Type B pancreatic cell (in vitro differentiated cells): ENCODE data around the gene ACOXL. TPM values are rescaled to one million over a fixed set of nuclear protein-coding genes. Genes with fewer than 3 reads are reported as not detected.

Experiments
- DNase-seq: peaks from one replicate; pipeline ENCODE4 v3.0.0; 2021; ENCODE audit warnings: mixed read lengths; ENCODE audit not compliant: unreplicated experiment; ENCODE audit errors: extremely low spot score
- H3K27ac Mint-ChIP-seq: 2 replicates; pipeline ENCODE4 v1.8.0; 2021; ENCODE audit warnings: mild to moderate bottlenecking, mixed read lengths
- H3K27me3 Mint-ChIP-seq: 2 replicates; pipeline ENCODE4 v1.8.0; 2021; ENCODE audit warnings: mixed read lengths
- H3K36me3 Mint-ChIP-seq: 2 replicates; pipeline ENCODE4 v1.8.0; 2021; ENCODE audit warnings: mixed read lengths
- H3K4me1 Mint-ChIP-seq: one replicate; pipeline ENCODE4 v1.8.0; 2021; ENCODE audit warnings: mixed read lengths; ENCODE audit not compliant: unreplicated experiment
- H3K4me3 Mint-ChIP-seq: 2 replicates; pipeline ENCODE4 v1.8.0; 2021; ENCODE audit warnings: mild to moderate bottlenecking, mixed read lengths
- H3K9me3 Mint-ChIP-seq: 2 replicates; pipeline ENCODE4 v1.8.0; 2021; ENCODE audit warnings: mixed read lengths
- CTCF ChIP-seq: fragments of 200-600 bp; sonication (generic); conservative IDR thresholded peaks from 2 replicates; pipeline ENCODE4 v1.5.0; 2021; ENCODE audit warnings: antibody characterized with exemption, mild to moderate bottlenecking
- total RNA-seq: library from RNA; stranded (reverse); gene quantifications from 2 replicates; pipeline ENCODE4 v1.2.1, GENCODE V29; 2021; ENCODE audit warnings: low replicate concordance

ACOXL gene
- total RNA-seq, 1 donor from 2014 or later = 1.4 TPM

DNA sequence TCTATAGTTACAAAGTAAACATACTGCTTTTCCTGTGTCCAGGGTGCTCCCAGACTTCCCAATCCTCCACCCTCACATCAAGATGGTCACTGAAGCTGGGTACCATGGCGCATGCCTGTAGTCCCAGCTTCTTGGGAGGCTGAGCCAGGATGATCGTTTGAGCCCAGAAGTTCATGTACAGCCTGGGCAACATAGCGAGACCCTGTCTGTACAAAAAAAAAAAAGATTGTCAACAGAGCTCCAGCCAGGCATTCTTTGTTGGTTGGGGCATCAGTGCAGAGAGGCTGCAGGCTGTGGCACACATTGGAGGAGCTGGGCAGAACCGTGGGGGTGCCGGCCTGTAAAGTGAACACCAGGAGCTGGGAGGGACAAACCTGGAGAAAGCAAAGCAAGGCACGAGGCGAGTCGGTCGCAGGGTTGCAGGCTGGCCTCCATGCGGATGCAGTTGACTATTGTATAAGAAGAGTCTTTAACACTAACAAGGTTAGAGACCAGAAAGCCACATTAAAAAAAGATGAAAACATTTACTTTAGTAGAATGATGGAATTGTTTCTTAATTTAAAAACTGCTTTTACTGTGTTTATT is 51.8 kb downstream of the ACOXL start:
- no peak for DNase-seq
- no peak overlapping the region for H3K4me3 Mint-ChIP-seq
- no peaks in the 10 kb centered on the region for H3K36me3 Mint-ChIP-seq
- peaks cover 18% of the 10 kb centered on the region for H3K27me3 Mint-ChIP-seq
- H3K4me1 Mint-ChIP-seq = no peaks in the 10 kb centered on the region
- TF ChIP-seq CTCF = no peak
- no peak overlapping the region for H3K27ac Mint-ChIP-seq
- H3K9me3 Mint-ChIP-seq = peaks cover 6% of the 10 kb centered on the region

GRCh38 chr2:110785439-110785838 is 53.1 kb downstream of the ACOXL start:
- TF ChIP-seq CTCF = no peak
- DNase-seq = no peak
- no peaks in the 10 kb centered on the region for H3K4me1 Mint-ChIP-seq
- no peak overlapping the region for H3K4me3 Mint-ChIP-seq
- no peak overlapping the region for H3K27ac Mint-ChIP-seq
- peaks cover 6% of the 10 kb centered on the region for H3K9me3 Mint-ChIP-seq
- peaks cover 19% of the 10 kb centered on the region for H3K27me3 Mint-ChIP-seq
- no peaks in the 10 kb centered on the region for H3K36me3 Mint-ChIP-seq

GRCh38 chr2:110788976-110789375 is 56.6 kb downstream of the ACOXL start:
- Mint-ChIP-seq H3K4me1 (no peaks in the 10 kb centered on the region), H3K27me3 (peaks cover 31% of the 10 kb centered on the region), H3K27ac (no peak overlapping the region), H3K9me3 (peaks cover 6% of the 10 kb centered on the region), H3K4me3 (no peak overlapping the region), H3K36me3 (no peaks in the 10 kb centered on the region)
- no peak for TF ChIP-seq CTCF
- DNase-seq = no peak

GRCh38 chr2:110789706-110790105 is 57.3 kb downstream of the ACOXL start:
- Mint-ChIP-seq H3K4me3 (no peak overlapping the region), H3K27me3 (peaks cover 31% of the 10 kb centered on the region), H3K9me3 (peaks cover 6% of the 10 kb centered on the region), H3K36me3 (no peaks in the 10 kb centered on the region), H3K4me1 (no peaks in the 10 kb centered on the region), H3K27ac (no peak overlapping the region)
- no peak for TF ChIP-seq CTCF
- DNase-seq = no peak

- TF ChIP-seq CTCF = no peak
- Mint-ChIP-seq H3K4me3 (no peak overlapping the region), H3K27me3 (peaks cover 36% of the 10 kb centered on the region), H3K9me3 (peaks cover 1% of the 10 kb centered on the region), H3K27ac (no peak overlapping the region), H3K36me3 (no peaks in the 10 kb centered on the region), H3K4me1 (no peaks in the 10 kb centered on the region)
- no peak for DNase-seq
Measured at GRCh38 chr2:110790907-110791306, 58.5 kb downstream of the ACOXL start.

GRCh38 chr2:110791435-110791834 is 59.1 kb downstream of the ACOXL start:
- H3K27me3 Mint-ChIP-seq = peaks cover 36% of the 10 kb centered on the region
- no peak overlapping the region for H3K4me3 Mint-ChIP-seq

More at GRCh38 chr2:110791435-110791834, 59.1 kb downstream of the ACOXL start:
- H3K27ac Mint-ChIP-seq = no peak overlapping the region
- H3K9me3 Mint-ChIP-seq = no peaks in the 10 kb centered on the region
- no peaks in the 10 kb centered on the region for H3K4me1 Mint-ChIP-seq
- DNase-seq = no peak
- no peaks in the 10 kb centered on the region for H3K36me3 Mint-ChIP-seq
- no peak for TF ChIP-seq CTCF
